ENCODE results near the gene SYT2.

- no peak for TF ChIP-seq REST (IDR thresholded peaks at IDR 0.05; ENCODE audit: insufficient read depth in 1 of 2, low read depth in 2 of 2, low read length in 2 of 2)
- TF ChIP-seq POLR2AphosphoS5 (IDR thresholded peaks at IDR 0.05; ENCODE audit: low read depth, low read length) = no peak
- TF ChIP-seq SIN3A (IDR thresholded peaks at IDR 0.05; ENCODE audit: borderline replicate concordance, insufficient read depth, low read length) = no peak
Observed at GRCh38 chr1:202639500-202639899, 70.8 kb downstream of the SYT2 start.

Measured in PFSK-1 (cell line).